Activated T-helper 9 cell treated with anti-CD3 and anti-CD28 coated beads, Interleukin-2, amount 50 U/mL, for 16 hours (primary cell): ENCODE results near the gene CREB3L4.

ENCODE experiments used
- DNase-seq: peaks from one replicate; pipeline ENCODE4 v3.0.0-alpha.2; 2020; ENCODE audit warnings: low read depth

CREB3L4 gene

DNA sequence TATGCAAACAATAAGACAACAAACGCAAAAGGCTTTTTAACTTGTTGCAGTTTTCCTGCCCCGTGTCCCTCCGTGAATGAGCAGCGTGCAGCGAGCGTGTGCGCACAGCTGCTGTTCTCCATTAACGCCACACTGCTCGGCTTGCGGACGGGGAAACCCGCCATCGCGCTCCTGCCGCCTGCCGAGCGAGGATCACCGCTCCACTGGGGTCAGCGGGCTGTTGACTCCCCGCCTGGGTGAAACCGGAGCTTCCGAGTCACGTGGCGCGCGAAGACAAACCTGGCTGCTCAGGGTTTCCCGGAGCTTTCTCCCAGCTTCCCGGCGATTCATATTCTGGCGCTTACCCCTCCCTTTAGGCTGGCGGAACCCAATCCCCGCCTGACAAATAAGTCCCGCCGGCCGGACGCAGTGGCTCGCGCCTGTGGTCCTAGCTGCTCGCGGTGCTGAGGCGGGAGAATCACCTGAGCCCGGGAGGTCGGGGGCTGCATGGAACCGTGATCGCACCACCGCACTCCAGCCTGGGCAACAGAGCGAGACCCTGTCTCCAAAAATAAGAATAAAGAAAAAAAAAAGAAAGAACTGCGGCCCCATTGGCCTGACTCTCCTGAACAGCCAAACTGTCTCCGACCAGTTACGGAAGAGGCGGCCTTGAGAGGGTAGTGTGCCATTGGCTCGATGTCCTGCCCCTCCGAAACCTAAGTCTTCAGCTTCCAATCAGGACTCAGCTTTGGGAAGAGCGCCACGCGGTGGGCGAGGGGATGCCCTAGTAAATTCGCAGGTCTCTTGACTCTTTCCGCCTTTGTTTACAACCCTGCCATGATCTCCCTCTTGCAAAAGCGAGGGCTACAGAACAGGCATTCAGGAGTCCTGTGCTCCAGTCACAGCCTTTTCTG, at the start of gene CREB3L4:
Gene CREB3L4, plus strand, starts transcription at position 796 of the 893 bp plus-strand sequence. CDS start 624 bp downstream, outside the sequence.
- DNase-seq = peak; percentile 74

GRCh38 chr1:153919876-153920852, 47.5 kb upstream of the CREB3L4 start:
- no peak for DNase-seq

GRCh38 chr1:153921080-153921802, 46.5 kb upstream of the CREB3L4 start:
- DNase-seq = no peak

- no peak for DNase-seq
These were observed 46.0 kb upstream of the CREB3L4 start for GRCh38 chr1:153921803-153922075.

DNA sequence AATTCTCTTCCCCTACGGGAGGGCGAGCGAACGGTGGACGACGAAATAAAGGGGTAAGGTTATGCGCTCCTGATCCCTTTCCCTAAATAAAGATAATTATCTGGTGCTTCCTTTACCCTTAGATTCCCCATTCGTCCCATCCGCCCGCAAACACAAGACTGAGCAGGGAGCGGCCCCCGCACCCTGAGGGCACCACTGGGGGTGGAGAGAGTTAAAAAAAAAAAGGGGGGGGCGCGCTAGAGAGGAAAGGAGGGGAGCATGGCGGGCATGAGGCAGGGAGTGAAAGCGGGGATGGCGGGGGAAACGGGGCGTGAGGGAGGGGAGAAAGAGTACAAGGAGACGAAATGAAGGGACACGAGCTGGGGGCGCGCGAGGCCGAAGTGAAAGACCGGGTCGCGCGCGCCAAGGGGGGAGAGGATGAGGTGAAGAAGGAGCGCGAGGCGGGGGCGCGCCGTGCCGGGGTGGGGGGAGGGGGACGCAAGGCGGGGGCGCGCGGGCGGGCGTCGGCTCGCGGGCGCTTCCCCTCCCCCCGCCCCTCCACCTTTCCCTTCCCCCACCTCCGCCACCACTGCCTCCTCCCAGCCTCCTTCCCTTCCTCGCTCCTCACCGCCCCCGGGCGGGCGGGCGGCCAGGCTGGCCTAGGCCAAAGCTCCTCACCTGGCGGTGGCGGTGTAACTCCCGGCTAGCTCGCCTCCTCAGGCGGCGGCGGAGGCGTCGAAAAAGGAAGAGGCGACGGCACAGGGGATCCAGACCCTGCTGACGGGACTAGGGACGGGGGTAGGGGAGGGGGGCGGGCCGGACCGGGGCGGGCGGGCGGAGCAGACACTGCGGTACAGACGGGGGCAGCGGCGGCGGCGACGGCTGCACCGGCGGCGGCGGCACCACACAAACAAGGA, 45.4 kb upstream of the CREB3L4 start:
- no peak for DNase-seq

GRCh38 chr1:153922972-153923925, 44.5 kb upstream of the CREB3L4 start, which contains the start of gene GATAD2B:
Gene GATAD2B (minus strand): TSS chr1:153922972. CDS start chr1:153828347, 94,625 bp downstream.
- peak; percentile 96 for DNase-seq

- no peak for DNase-seq
These were observed 41.3 kb upstream of the CREB3L4 start for GRCh38 chr1:153926405-153926804.

DNA sequence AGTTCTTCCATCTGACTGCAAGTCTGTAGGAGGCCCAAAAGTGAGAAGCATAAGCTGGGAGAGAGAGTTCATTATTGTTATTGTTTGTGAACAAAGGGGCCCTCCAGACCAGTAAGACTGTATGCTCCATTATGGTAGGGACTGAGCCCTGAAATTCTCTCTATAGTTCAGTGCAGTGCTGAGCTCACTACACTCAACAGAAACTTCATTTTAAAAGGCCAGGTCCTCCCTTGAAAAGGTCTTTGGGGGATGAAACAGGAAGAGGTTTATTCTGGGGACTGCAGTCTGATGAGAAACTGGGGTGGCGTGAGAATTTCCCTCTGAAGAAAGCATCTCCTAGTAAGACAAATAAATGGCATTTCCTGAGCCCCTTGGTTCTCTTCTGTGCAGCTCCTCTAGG, 39.5 kb upstream of the CREB3L4 start:
- DNase-seq = no peak

- DNase-seq = no peak
These were observed 38.8 kb upstream of the CREB3L4 start for GRCh38 chr1:153928791-153929341.

GRCh38 chr1:153929426-153929825, 38.3 kb upstream of the CREB3L4 start:
- DNase-seq = no peak

DNA sequence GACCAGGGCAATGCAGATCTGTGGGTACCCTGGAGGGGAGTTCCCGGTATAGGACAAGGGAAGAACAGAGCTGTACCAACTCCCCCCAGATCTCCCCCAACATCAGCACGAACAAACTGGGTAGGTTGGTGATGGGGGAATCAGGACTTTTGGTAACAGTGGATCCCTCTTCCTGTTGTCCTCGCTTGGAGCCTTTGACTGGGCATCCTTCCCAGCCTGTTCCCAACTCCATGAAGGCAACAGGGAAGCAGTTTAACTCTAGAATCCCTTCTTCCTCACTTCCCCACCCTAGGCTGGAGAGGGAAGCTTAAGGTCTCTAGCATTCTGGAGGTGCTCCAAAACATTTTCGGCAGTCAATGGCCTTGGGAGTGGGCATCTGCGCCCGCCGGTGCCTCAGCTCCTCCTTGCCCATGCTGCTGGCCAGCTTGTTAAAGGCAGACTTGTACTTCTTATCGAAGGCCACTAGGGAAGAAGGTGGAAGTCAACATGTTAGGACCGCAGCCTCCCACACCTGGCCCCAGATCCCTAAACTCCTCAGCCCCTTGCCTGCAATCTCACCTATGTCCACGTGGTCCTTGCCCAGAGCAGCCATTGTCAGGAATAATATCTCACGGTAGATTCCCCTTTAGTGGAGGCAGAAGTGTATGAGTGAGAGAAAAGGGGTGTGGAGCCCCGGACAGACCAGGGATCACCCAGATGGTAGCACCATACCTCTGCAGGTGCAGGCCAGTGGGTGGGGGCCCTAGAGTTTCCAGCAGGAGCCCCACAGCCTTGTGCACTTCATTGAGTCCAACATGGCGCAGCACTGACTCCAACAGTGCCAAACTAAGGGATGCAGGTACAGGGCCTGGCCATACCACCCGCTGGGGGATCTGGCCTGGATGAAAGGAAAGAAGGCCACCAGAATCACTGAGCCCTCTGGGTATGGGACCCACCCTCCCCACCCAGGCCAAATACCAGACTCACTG, 37.4 kb upstream of the CREB3L4 start:
- DNase-seq = no peak

GRCh38 chr1:153932156-153933131, 35.3 kb upstream of the CREB3L4 start:
- no peak for DNase-seq

DNA sequence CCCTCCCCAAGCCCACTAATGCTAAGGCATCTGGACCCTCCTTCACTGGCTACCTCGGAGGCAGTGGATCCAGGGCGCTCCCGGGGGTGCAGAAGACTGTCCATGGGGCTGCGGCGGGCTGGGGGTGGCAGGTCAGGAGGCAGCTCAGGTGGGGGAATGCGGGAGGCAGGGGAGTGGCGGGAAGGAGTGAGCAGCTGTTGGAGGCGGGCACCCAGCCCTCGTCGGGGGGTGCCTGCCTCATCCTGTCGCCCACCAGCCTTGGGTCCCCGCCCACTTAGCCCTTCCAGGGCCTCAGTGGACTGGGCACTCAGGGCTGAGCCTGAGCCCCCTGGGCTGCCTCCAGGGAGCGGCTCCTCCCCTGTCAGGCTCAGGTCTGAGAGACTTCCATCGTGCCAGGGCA, 34.3 kb upstream of the CREB3L4 start:
- no peak for DNase-seq

DNA sequence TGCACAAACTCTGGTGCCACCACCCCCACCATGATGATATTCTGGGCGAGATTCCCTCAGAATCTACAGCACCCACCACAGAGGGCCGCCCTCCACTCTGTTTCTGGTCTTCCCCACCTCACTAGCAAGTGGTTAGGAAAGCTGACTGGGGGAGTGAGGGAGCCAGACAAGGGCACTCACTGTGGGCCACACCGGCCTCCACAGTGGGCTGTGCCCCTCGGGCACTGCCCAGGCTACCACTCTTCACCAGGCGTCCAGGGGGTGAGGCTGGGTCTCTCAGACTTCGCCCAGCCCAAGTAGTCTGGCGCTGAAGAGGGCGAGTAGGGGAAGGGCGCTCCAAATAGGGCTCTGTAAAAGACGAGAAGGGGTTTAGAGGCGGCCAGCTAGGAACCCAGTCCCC, 33.7 kb upstream of the CREB3L4 start:
- no peak for DNase-seq

DNA sequence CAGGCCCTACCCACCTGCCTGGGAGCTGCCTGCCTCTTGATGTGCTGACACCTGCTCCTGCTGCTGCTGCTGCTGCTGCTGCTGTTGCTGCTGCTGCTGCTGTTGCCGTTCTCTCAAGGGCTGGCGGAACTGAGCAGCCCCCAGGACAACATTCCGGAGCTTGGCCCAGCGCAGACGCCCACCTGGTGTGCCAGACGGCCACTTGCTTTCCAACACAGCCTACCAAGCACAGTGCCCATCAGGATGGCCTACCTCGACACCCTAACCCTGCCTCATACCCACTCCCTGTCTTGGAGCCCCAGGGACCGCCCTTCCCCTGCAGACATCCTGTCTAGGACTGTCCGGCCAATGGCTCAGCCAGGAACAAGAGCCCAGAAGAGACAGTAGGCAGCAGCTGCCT, 33.0 kb upstream of the CREB3L4 start:
- DNase-seq = no peak

GRCh38 chr1:153936011-153936802, 31.5 kb upstream of the CREB3L4 start:
- DNase-seq = no peak
